ENCODE data around the gene SENP7. TPM values are rescaled to one million over a fixed set of nuclear protein-coding genes. Genes with fewer than 3 reads are reported as not detected.

The SENP7 gene
- total RNA-seq, 1 donor from 2014 or later = 26.8 TPM

GRCh38 chr3:101513419-101513986 is 491 bp upstream of the SENP7 start:
- peaks cover 4% of the 10 kb centered on the region for H3K36me3 Mint-ChIP-seq (ENCODE audit: low read depth)

GRCh38 chr3:101512396-101512645 is 691 bp downstream of the SENP7 start:
- DNase-seq (ENCODE audit: low read depth, low spot score) = no peak
- H3K27me3 Mint-ChIP-seq (ENCODE audit: low read depth) = peaks cover 20% of the 10 kb centered on the region

More at GRCh38 chr3:101513419-101513986, 491 bp upstream of the SENP7 start:
- TF ChIP-seq CTCF (conservative IDR thresholded peaks at IDR 0.05) = no peak
- Mint-ChIP-seq H3K27me3 (ENCODE audit: low read depth) (peaks cover 31% of the 10 kb centered on the region), H3K4me3 (peak overlapping the region; percentile 97), H3K4me1 (peaks cover 24% of the 10 kb centered on the region), H3K9me3 (no peaks in the 10 kb centered on the region), H3K27ac (ENCODE audit: unreplicated experiment) (peak overlapping the region; percentile 93)
- no peak for DNase-seq (ENCODE audit: low read depth, low spot score)

GRCh38 chr3:101509811-101510210 is 3.2 kb downstream of the SENP7 start:
- H3K4me3 Mint-ChIP-seq = peak overlapping the region; percentile 50
- H3K27me3 Mint-ChIP-seq (ENCODE audit: low read depth) = peaks cover 1% of the 10 kb centered on the region
- H3K27ac Mint-ChIP-seq (ENCODE audit: unreplicated experiment) = no peak overlapping the region
- H3K4me1 Mint-ChIP-seq = peaks cover 28% of the 10 kb centered on the region
- peaks cover 2% of the 10 kb centered on the region for H3K9me3 Mint-ChIP-seq
- H3K36me3 Mint-ChIP-seq (ENCODE audit: low read depth) = peaks cover 11% of the 10 kb centered on the region
- TF ChIP-seq CTCF (conservative IDR thresholded peaks at IDR 0.05) = no peak
- no peak for DNase-seq (ENCODE audit: low read depth, low spot score)

More at GRCh38 chr3:101512396-101512645, 691 bp downstream of the SENP7 start:
- TF ChIP-seq CTCF (conservative IDR thresholded peaks at IDR 0.05) = no peak
- Mint-ChIP-seq H3K4me3 (peak overlapping the region; percentile 97), H3K9me3 (peaks cover 2% of the 10 kb centered on the region), H3K27ac (ENCODE audit: unreplicated experiment) (peak overlapping the region; percentile 93), H3K4me1 (peaks cover 28% of the 10 kb centered on the region), H3K36me3 (ENCODE audit: low read depth) (peaks cover 7% of the 10 kb centered on the region)

- Mint-ChIP-seq H3K36me3 (ENCODE audit: low read depth) (peaks cover 11% of the 10 kb centered on the region), H3K27ac (ENCODE audit: unreplicated experiment) (no peak overlapping the region), H3K4me1 (peaks cover 28% of the 10 kb centered on the region), H3K4me3 (peak overlapping the region; percentile 4), H3K9me3 (peaks cover 2% of the 10 kb centered on the region), H3K27me3 (ENCODE audit: low read depth) (no peaks in the 10 kb centered on the region)
- no peak for DNase-seq (ENCODE audit: low read depth, low spot score)
- no peak for TF ChIP-seq CTCF (conservative IDR thresholded peaks at IDR 0.05)
Measured at GRCh38 chr3:101509281-101509680, 3.7 kb downstream of the SENP7 start.

GRCh38 chr3:101501783-101502182 is 11.2 kb downstream of the SENP7 start:
- no peak overlapping the region for H3K4me3 Mint-ChIP-seq
- no peaks in the 10 kb centered on the region for H3K4me1 Mint-ChIP-seq
- no peaks in the 10 kb centered on the region for H3K27me3 Mint-ChIP-seq (ENCODE audit: low read depth)
- H3K36me3 Mint-ChIP-seq (ENCODE audit: low read depth) = peaks cover 13% of the 10 kb centered on the region
- H3K27ac Mint-ChIP-seq (ENCODE audit: unreplicated experiment) = no peak overlapping the region
- H3K9me3 Mint-ChIP-seq = no peaks in the 10 kb centered on the region
- DNase-seq (ENCODE audit: low read depth, low spot score) = no peak
- no peak for TF ChIP-seq CTCF (conservative IDR thresholded peaks at IDR 0.05)

Measured in neural crest cell (in vitro differentiated cells).